ENCODE results near the gene LMX1A. TPM values are rescaled to one million over a fixed set of nuclear protein-coding genes. Genes with fewer than 3 reads are reported as not detected.

The LMX1A gene
- total and polyA plus RNA-seq, 5 donors: not detected

Other genes starting within 250 kb of the LMX1A start
- 1 to 10 TPM; 2.1 to 4.7 (median 3.9) TPM for gene RXRG, start 88.4 kb upstream of the LMX1A start, total RNA-seq
- 1.4 TPM for gene RXRG, start 88.4 kb upstream of the LMX1A start, polyA plus RNA-seq
- not detected for gene LRRC52, start 187.3 kb upstream of the LMX1A start, total RNA-seq
- gene LRRC52, start 187.3 kb upstream of the LMX1A start, polyA plus RNA-seq: 0.05 TPM

All from right cardiac atrium (tissue), 5 donors.